DOHH2 (cell line): Measurements from ENCODE around the gene LCOR.

Experiments
- EZH2phosphoT487 ChIP-seq: fragments of 200-600 bp; sonication (generic); IDR thresholded peaks from 2 replicates; pipeline ENCODE4 v1.6.1; 2017; ENCODE audit warnings: borderline replicate concordance, mild to moderate bottlenecking, antibody characterized with exemption, low read length, moderate library complexity, mixed read lengths
- TF ChIP-seq, protein P1 (sequence below): fragments of 200-600 bp; sonication (generic); IDR thresholded peaks from one replicate; pipeline ENCODE4 v1.5.1; 2014; ENCODE audit warnings: antibody characterized with exemption, mild to moderate bottlenecking, low read depth, low read length; ENCODE audit not compliant: poor library complexity, severe bottlenecking

DNA sequence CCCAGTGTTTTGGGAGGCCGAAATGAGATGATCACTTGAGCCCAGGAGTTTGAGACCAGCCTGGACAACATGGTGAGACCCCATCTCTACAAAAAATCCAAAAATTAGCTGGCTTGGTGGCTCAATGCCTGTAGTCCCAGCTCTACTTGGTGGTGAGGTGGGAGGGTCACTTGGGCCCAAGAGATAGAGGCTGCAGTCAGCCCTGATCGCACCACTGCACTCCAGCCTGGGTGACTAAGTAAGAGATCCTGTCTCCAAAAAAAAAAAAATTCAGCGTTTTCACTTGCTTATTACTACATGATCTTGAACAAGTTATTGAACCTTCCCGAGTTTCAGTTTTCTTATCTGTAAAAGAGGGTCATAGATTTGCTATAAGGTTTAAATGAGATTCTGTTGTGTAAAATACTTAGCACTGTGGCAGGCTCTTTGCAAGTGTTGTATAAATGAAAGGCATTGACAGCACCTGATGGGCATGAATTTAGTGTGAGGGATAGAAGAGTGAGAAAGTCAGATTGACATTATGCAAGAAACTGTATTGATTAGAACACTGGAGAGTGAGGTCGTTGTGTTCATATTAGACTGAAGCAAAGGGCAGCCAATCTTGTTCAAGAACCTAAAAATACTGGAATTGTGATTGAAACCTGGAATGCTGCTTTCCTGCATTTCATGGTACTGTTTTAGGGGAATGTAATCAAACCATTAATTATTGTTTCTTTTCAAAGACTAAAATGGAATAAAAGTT lies 136.8 kb downstream of the LCOR start:
- TF ChIP-seq EZH2phosphoT487: no peak
- TF ChIP-seq, protein P1, sequence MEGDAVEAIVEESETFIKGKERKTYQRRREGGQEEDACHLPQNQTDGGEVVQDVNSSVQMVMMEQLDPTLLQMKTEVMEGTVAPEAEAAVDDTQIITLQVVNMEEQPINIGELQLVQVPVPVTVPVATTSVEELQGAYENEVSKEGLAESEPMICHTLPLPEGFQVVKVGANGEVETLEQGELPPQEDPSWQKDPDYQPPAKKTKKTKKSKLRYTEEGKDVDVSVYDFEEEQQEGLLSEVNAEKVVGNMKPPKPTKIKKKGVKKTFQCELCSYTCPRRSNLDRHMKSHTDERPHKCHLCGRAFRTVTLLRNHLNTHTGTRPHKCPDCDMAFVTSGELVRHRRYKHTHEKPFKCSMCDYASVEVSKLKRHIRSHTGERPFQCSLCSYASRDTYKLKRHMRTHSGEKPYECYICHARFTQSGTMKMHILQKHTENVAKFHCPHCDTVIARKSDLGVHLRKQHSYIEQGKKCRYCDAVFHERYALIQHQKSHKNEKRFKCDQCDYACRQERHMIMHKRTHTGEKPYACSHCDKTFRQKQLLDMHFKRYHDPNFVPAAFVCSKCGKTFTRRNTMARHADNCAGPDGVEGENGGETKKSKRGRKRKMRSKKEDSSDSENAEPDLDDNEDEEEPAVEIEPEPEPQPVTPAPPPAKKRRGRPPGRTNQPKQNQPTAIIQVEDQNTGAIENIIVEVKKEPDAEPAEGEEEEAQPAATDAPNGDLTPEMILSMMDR: no peak
